ENCODE data around the gene RBFOX2.

GRCh38 chr22:36009085-36009484, 19.5 kb downstream of the RBFOX2 start:
- TF ChIP-seq CTCF (IDR thresholded peaks at IDR 0.05) = no peak
- no peak for TF ChIP-seq POLR2A (IDR thresholded peaks at IDR 0.05)
